LNCaP clone FGC (cell line): ENCODE results near the gene SPTBN1.

ENCODE experiments used
- DNase-seq: peaks from one replicate; pipeline ENCODE4 v3.0.0-alpha.2; 2011; ENCODE audit warnings: low read depth
- H3K4me3 ChIP-seq: 2 replicates; pipeline ENCODE4 v1.5.1; 2011; ENCODE audit warnings: mild to moderate bottlenecking, low read depth, low read length, control low read depth
- CTCF ChIP-seq: IDR thresholded peaks from 2 replicates; pipeline ENCODE4 v1.5.1; 2012; ENCODE audit warnings: mild to moderate bottlenecking; ENCODE audit not compliant: control insufficient read depth, insufficient read depth; ENCODE audit errors: extremely low read depth

Gene SPTBN1

GRCh38 chr2:54720563-54720962 lies 264.4 kb downstream of the SPTBN1 start:
- H3K4me3 ChIP-seq: no peak overlapping the region
- no peak for DNase-seq
- no peak for TF ChIP-seq CTCF
